Cerebellar cortex (tissue), 1 donor: ENCODE measurements around the gene PHF24.
"Not testable (repeated sequence)": the region's sequence is repeated elsewhere in the genome, so short reads cannot be mapped to it uniquely, and the experiment has no call there.

ENCODE experiments used
- DNase-seq: peaks from one replicate; pipeline ENCODE4 v3.0.0-alpha.2; 2015; ENCODE audit warnings: low spot score

The PHF24 gene

GRCh38 chr9:34996905-34997279, 38.8 kb downstream of the PHF24 start:
- DNase-seq: no peak

GRCh38 chr9:34997379-34997781, 39.3 kb downstream of the PHF24 start:
- DNase-seq: no peak

GRCh38 chr9:34998266-34998665, 40.2 kb downstream of the PHF24 start:
- DNase-seq: no peak

GRCh38 chr9:34999576-34999975, 41.5 kb downstream of the PHF24 start:
- DNase-seq: no peak

GRCh38 chr9:35000535-35001284, 42.6 kb downstream of the PHF24 start:
- no peak for DNase-seq

GRCh38 chr9:35001285-35001677, 43.2 kb downstream of the PHF24 start:
- DNase-seq: no peak

- DNase-seq: no peak
Measured at GRCh38 chr9:35001803-35002502, 43.9 kb downstream of the PHF24 start.

- DNase-seq: no peak
Measured at GRCh38 chr9:35002623-35003022, 44.5 kb downstream of the PHF24 start.

GRCh38 chr9:35004299-35004698, 46.2 kb downstream of the PHF24 start:
- not testable (repeated sequence) for DNase-seq

GRCh38 chr9:35010351-35010958, 52.4 kb downstream of the PHF24 start:
- DNase-seq: no peak

GRCh38 chr9:35014517-35014916, 56.4 kb downstream of the PHF24 start:
- DNase-seq: no peak

- DNase-seq: not testable (repeated sequence)
Measured at GRCh38 chr9:35023443-35023842, 65.4 kb downstream of the PHF24 start.

- DNase-seq: no peak
Measured at GRCh38 chr9:35026671-35027070, 68.6 kb downstream of the PHF24 start.

GRCh38 chr9:35027374-35027773, 69.3 kb downstream of the PHF24 start:
- no peak for DNase-seq

- DNase-seq: no peak
Measured at GRCh38 chr9:35027860-35028259, 69.8 kb downstream of the PHF24 start.

GRCh38 chr9:35028341-35028740, 70.3 kb downstream of the PHF24 start:
- DNase-seq: no peak

GRCh38 chr9:35029241-35029640, 71.2 kb downstream of the PHF24 start:
- DNase-seq: no peak

- DNase-seq: peak; percentile 42
Measured at GRCh38 chr9:35029852-35030251, 71.8 kb downstream of the PHF24 start.
